OCI-LY7 (cell line): Measurements from ENCODE around the gene VSTM2A. TPM values are rescaled to one million over a fixed set of nuclear protein-coding genes. Genes with fewer than 3 reads are reported as not detected.

Experiments used
- BruUV-seq: library from RNA; stranded (reverse); fragments of 400-500 nt; replicated peaks from 2 replicates; lab custom pipeline; 2021; lab: Mats Ljungman, UMichigan
- CTCF ChIA-PET: fragments of 300-600 bp; sonication (Branson Sonifier 250); formaldehyde crosslinking; loops from one replicate; lab custom pipeline; 2022; ENCODE audit warnings: antibody characterized with exemption; ENCODE audit not compliant: unreplicated experiment; lab: Charles Lee
- POLR2A ChIA-PET: fragments of 300-600 bp; sonication (Branson Sonifier 250); formaldehyde crosslinking; loops from one replicate; lab custom pipeline; 2022; ENCODE audit warnings: antibody characterized with exemption; lab: Charles Lee
- DNase-seq: peaks from one replicate; pipeline ENCODE4 v3.0.0-alpha.2; 2015; ENCODE audit warnings: low spot score
- H2AFZ ChIP-seq: fragments of 200-600 bp; sonication (generic), shearing (Covaris generic); 2 replicates; pipeline ENCODE4 v1.6.1; 2014; ENCODE audit warnings: mild to moderate bottlenecking, antibody characterized with exemption, low read length, moderate library complexity
- H3K27ac ChIP-seq: fragments of 200-600 bp; sonication (generic); 2 replicates; pipeline ENCODE4 v1.5.1; 2014; ENCODE audit warnings: mixed run types, low read depth, mild to moderate bottlenecking, moderate library complexity, low read length, inconsistent platforms; ENCODE audit not compliant: poor library complexity, severe bottlenecking
- H3K36me3 ChIP-seq: fragments of 200-600 bp; sonication (generic); 2 replicates; pipeline ENCODE4 v1.6.1; 2014; ENCODE audit warnings: mild to moderate bottlenecking, antibody characterized with exemption, low read length, moderate library complexity, mixed read lengths; ENCODE audit not compliant: insufficient read depth
- H3K4me1 ChIP-seq: fragments of 200-600 bp; sonication (generic); 2 replicates; pipeline ENCODE4 v1.5.1; 2014; ENCODE audit warnings: mild to moderate bottlenecking, low read length; ENCODE audit not compliant: insufficient read depth, poor library complexity, severe bottlenecking
- H3K4me2 ChIP-seq: fragments of 200-600 bp; sonication (generic); 2 replicates; pipeline ENCODE4 v1.6.1; 2014; ENCODE audit warnings: mild to moderate bottlenecking, low read length
- H3K4me3 ChIP-seq: fragments of 200-600 bp; sonication (generic); 2 replicates; pipeline ENCODE4 v1.5.1; 2014; ENCODE audit warnings: mild to moderate bottlenecking, low read depth, low read length; ENCODE audit not compliant: poor library complexity, severe bottlenecking
- H3K79me2 ChIP-seq: fragments of 200-600 bp; sonication (generic); 2 replicates; pipeline ENCODE4 v1.6.1; 2016; ENCODE audit warnings: low read depth, mild to moderate bottlenecking, low read length, moderate library complexity, mixed read lengths; ENCODE audit not compliant: insufficient read depth
- H3K9me2 ChIP-seq: fragments of 200-600 bp; sonication (generic); 2 replicates; pipeline ENCODE4 v1.6.1; 2016; ENCODE audit warnings: mild to moderate bottlenecking, low read length, mixed read lengths; ENCODE audit not compliant: insufficient read depth
- H3K9me3 ChIP-seq: fragments of 200-600 bp; sonication (generic); 2 replicates; pipeline ENCODE4 v1.6.1; 2014; ENCODE audit warnings: mild to moderate bottlenecking, mixed run types, low read length, mixed read lengths
- H4K20me1 ChIP-seq: fragments of 200-600 bp; sonication (generic); 2 replicates; pipeline ENCODE4 v1.6.1; 2014; ENCODE audit warnings: mild to moderate bottlenecking, antibody characterized with exemption, low read length, moderate library complexity, mixed read lengths; ENCODE audit not compliant: insufficient read depth
- CTCF ChIP-seq: fragments of 200-600 bp; sonication (generic); conservative IDR thresholded peaks from 2 replicates; pipeline ENCODE4 v1.5.1; 2014; ENCODE audit warnings: mild to moderate bottlenecking, antibody characterized with exemption, low read length, moderate library complexity, mixed read lengths
- EZH2phosphoT487 ChIP-seq: fragments of 200-600 bp; sonication (generic); IDR thresholded peaks from 2 replicates; pipeline ENCODE4 v1.6.1; 2018; ENCODE audit warnings: low read depth, borderline replicate concordance, mild to moderate bottlenecking, mixed run types, antibody characterized with exemption, low read length, moderate library complexity, mixed read lengths
- intact Hi-C: fragments of 100-400 bp; cut with micrococcal nuclease; formaldehyde crosslinking; loops from one replicate; pipeline ENCODE4 v1.10.0; 2022; ENCODE audit not compliant: unreplicated experiment
- total RNA-seq, 2 experiments: library from RNA; depleted of rRNA in 1 of 2; stranded (reverse); fragments of >200 nt in 1 of 2; shearing (Covaris generic) in 1 of 2; gene quantifications; 2 replicates each; pipeline ENCODE4 v1.2.3, GENCODE V29; 2014 to 2022

VSTM2A gene
- total RNA-seq, 2 experiments from 2014 or later: not detected

DNA sequence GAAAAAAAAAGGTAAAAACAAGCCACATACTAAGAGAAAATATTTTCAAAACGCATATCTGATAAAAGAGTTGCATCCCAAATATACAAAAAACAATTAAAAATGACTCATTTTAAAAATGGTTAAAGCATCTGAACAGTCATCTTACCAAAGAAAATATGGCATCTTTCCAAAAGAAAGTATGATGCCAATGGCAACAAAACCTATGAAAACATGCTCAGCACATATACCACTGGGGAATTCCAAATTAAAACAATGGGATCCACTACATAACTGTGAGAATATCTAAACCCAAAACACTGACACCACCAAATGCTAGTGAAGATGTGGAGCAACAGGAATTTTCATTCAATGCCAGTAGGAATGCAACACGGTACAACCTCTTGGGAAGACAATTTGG is 39.3 kb downstream of the VSTM2A start:
- intact Hi-C loops: no loop called here
- no peaks in the 10 kb centered on the region for H3K9me2 ChIP-seq
- ChIA-PET CTCF (no interaction called here), POLR2A (no interaction called here)
- no peaks in the 10 kb centered on the region for H3K9me3 ChIP-seq
- H3K79me2 ChIP-seq: no peaks in the 10 kb centered on the region
- H3K36me3 ChIP-seq: no peaks in the 10 kb centered on the region
- DNase-seq: no peak
- H4K20me1 ChIP-seq: no peaks in the 10 kb centered on the region
- H2AFZ ChIP-seq: no peak overlapping the region
- no TSS peak for BruUV-seq
- no peak overlapping the region for H3K4me3 ChIP-seq
- H3K4me1 ChIP-seq: no peaks in the 10 kb centered on the region
- no peak for TF ChIP-seq EZH2phosphoT487
- no peak overlapping the region for H3K4me2 ChIP-seq
- H3K27ac ChIP-seq: no peak overlapping the region

- no peaks in the 10 kb centered on the region for H3K9me3 ChIP-seq
- TF ChIP-seq CTCF (no peak), EZH2phosphoT487 (no peak)
- no peaks in the 10 kb centered on the region for H4K20me1 ChIP-seq
- no peaks in the 10 kb centered on the region for H3K4me1 ChIP-seq
- no peak overlapping the region for H2AFZ ChIP-seq
- no peak overlapping the region for H3K4me3 ChIP-seq
- H3K9me2 ChIP-seq: no peaks in the 10 kb centered on the region
- H3K79me2 ChIP-seq: no peaks in the 10 kb centered on the region
- BruUV-seq: no TSS peak
- ChIA-PET POLR2A (interaction anchor here (0.5 kb wide), 1 partner anchor 69 kb away, joined by 3 read pairs; no protein-coding TSS in a partner anchor), CTCF (no interaction called here)
- no peak for DNase-seq
- intact Hi-C loops: no loop called here
- no peak overlapping the region for H3K27ac ChIP-seq
- H3K36me3 ChIP-seq: no peaks in the 10 kb centered on the region
- no peak overlapping the region for H3K4me2 ChIP-seq
These were observed 49.5 kb downstream of the VSTM2A start for GRCh38 chr7:54591404-54592386.

DNA sequence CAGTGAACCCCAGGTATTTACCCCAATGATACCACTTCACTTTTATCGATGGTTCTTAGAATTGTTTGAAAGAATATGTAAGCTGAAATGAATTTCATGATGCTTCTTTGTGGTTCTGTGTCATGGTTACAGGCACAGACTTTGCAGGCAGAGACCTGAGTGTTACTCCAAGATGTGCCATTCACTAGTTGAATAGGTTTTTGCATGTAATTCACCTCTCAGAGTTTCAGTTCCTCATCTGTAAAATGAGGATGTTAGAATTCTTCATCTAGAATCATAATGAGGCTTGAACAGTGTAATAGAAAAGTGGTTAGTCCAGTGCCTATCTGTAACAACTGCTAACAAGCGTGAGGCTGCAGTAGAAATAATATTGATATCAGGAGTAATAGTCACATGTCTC is 54.6 kb downstream of the VSTM2A start:
- Histone ChIP-seq H2AFZ (no peak overlapping the region), H3K27ac (no peak overlapping the region), H3K9me3 (no peaks in the 10 kb centered on the region), H3K36me3 (no peaks in the 10 kb centered on the region), H3K79me2 (no peaks in the 10 kb centered on the region), H3K4me3 (no peak overlapping the region), H3K4me1 (no peaks in the 10 kb centered on the region), H3K9me2 (no peaks in the 10 kb centered on the region), H3K4me2 (no peak overlapping the region; the same call in 1 of the 2 replicates), H4K20me1 (no peaks in the 10 kb centered on the region)
- BruUV-seq: no TSS peak
- no peak for TF ChIP-seq EZH2phosphoT487
- TF ChIP-seq CTCF: no peak
- POLR2A ChIA-PET: no interaction called here
- DNase-seq: peak; percentile 52
- intact Hi-C loops: no loop called here
- CTCF ChIA-PET: no interaction called here
